Measurements from ENCODE around the gene NFATC2. TPM values are rescaled to one million over a fixed set of nuclear protein-coding genes. Genes with fewer than 3 reads are reported as not detected.

NFATC2 gene
- total RNA-seq, 1 donor: 0.36 TPM

GRCh38 chr20:51404297-51405060, 138.0 kb downstream of the NFATC2 start:
- no peak for TF ChIP-seq CTCF (IDR thresholded peaks at IDR 0.05; ENCODE audit: insufficient read depth, low read length)
- DNase-seq (ENCODE audit: low read depth): no peak
- no peak overlapping the region for H3K4me3 ChIP-seq (ENCODE audit: low read depth, low read length)

GRCh38 chr20:51403466-51404220, 138.9 kb downstream of the NFATC2 start:
- TF ChIP-seq CTCF (IDR thresholded peaks at IDR 0.05; ENCODE audit: insufficient read depth, low read length): no peak
- H3K4me3 ChIP-seq (ENCODE audit: low read depth, low read length): no peak overlapping the region
- DNase-seq (ENCODE audit: low read depth): no peak

GRCh38 chr20:51402201-51402600, 140.3 kb downstream of the NFATC2 start:
- H3K4me3 ChIP-seq (ENCODE audit: low read depth, low read length): no peak overlapping the region
- no peak for TF ChIP-seq CTCF (IDR thresholded peaks at IDR 0.05; ENCODE audit: insufficient read depth, low read length)
- DNase-seq (ENCODE audit: low read depth): no peak

- H3K4me3 ChIP-seq (ENCODE audit: low read depth, low read length): no peak overlapping the region
- no peak for DNase-seq (ENCODE audit: low read depth)
- no peak for TF ChIP-seq CTCF (IDR thresholded peaks at IDR 0.05; ENCODE audit: insufficient read depth, low read length)
Measured at GRCh38 chr20:51401496-51401895, 141.0 kb downstream of the NFATC2 start.

GRCh38 chr20:51400051-51400926, 142.2 kb downstream of the NFATC2 start:
- H3K4me3 ChIP-seq (ENCODE audit: low read depth, low read length): no peak overlapping the region
- TF ChIP-seq CTCF (IDR thresholded peaks at IDR 0.05; ENCODE audit: insufficient read depth, low read length): no peak
- DNase-seq (ENCODE audit: low read depth): no peak

GRCh38 chr20:51399006-51399890, 143.3 kb downstream of the NFATC2 start:
- TF ChIP-seq CTCF (IDR thresholded peaks at IDR 0.05; ENCODE audit: insufficient read depth, low read length): no peak
- DNase-seq (ENCODE audit: low read depth): no peak
- no peak overlapping the region for H3K4me3 ChIP-seq (ENCODE audit: low read depth, low read length)
